Body of pancreas (tissue), 4 donors: ENCODE measurements around the gene CYREN. TPM values are rescaled to one million over a fixed set of nuclear protein-coding genes. Genes with fewer than 3 reads are reported as not detected.
A peak's percentile ranks its signal among the peaks of the same experiment; 100 is the strongest.

ENCODE experiments used
- ATAC-seq: fragments of 150-250 bp; one replicate; pipeline ENCODE4 v1.9.1; 2016
- DNase-seq, 4 donors: peaks; one replicate each; pipeline ENCODE4 v3.0.0-alpha.2; 2019
- H3K27ac ChIP-seq, 4 donors: fragments of 200-600 bp; sonication (generic); 1 replicate in 3 of 4; 2 replicates in 1 of 4; pipeline versions ENCODE4 v1.5.1 to v1.6.1; 2016 to 2019; ENCODE audit warnings: mild to moderate bottlenecking in 1 of 4, mixed read lengths in 1 of 4, moderate library complexity in 1 of 4
- H3K27me3 ChIP-seq, 2 donors: fragments of 200-600 bp; sonication (generic); one replicate each; pipeline ENCODE4 v1.6.0; 2016; ENCODE audit warnings: mild to moderate bottlenecking in 1 of 2
- H3K36me3 ChIP-seq, 2 donors: fragments of 200-600 bp; sonication (generic); replicated peaks in 1 of 2; 2 replicates each; pipeline ENCODE4 v1.5.1; 2016; ENCODE audit warnings: low read depth in 2 of 2; ENCODE audit not compliant: insufficient read depth in 1 of 2
- H3K4me1 ChIP-seq: fragments of 200-600 bp; sonication (generic); one replicate; pipeline ENCODE4 v1.6.0; 2016
- H3K4me3 ChIP-seq, 2 donors: fragments of 200-600 bp; sonication (generic); 1 replicate in 1 of 2; 2 replicates in 1 of 2; pipeline ENCODE4 v1.5.1; 2016 to 2019
- H3K9me3 ChIP-seq, 3 donors: fragments of 200-600 bp; sonication (generic); 1 replicate in 2 of 3; 2 replicates in 1 of 3; pipeline ENCODE4 v1.5.1; 2016
- CTCF ChIP-seq, 7 experiments: fragments of 450-650 bp in 4 of 7; fragments of 200-600 bp in 3 of 7; sonication (generic) in 3 of 7; IDR thresholded peaks; one replicate each; pipeline ENCODE4 v1.5.1; 2016 to 2019; ENCODE audit warnings: antibody characterized with exemption in 7 of 7
- POLR2A ChIP-seq, 3 donors: fragments of 450-650 bp; IDR thresholded peaks; one replicate each; pipeline ENCODE4 v1.6.1; 2016; ENCODE audit warnings: antibody characterized with exemption in 3 of 3, mild to moderate bottlenecking in 2 of 3
- WGBS, 2 donors: methylation state at CpG; one replicate each; pipeline ENCODE4 v1.1.5; 2017; 5-methylcytosine and 5-hydroxymethylcytosine counted together
- intact Hi-C: fragments of 100-400 bp; cut with DNase I; formaldehyde crosslinking; loops from one replicate; pipeline ENCODE4 v1.15.1; 2023
- total RNA-seq, 2 donors: library from RNA; depleted of rRNA; stranded (reverse); fragments of >200 nt; gene quantifications; one replicate each; pipeline ENCODE4 v1.1.0, GENCODE V29; 2016

Gene CYREN
- total RNA-seq, 2 donors from 2014 or later: 32.9 to 40.5 TPM

DNA sequence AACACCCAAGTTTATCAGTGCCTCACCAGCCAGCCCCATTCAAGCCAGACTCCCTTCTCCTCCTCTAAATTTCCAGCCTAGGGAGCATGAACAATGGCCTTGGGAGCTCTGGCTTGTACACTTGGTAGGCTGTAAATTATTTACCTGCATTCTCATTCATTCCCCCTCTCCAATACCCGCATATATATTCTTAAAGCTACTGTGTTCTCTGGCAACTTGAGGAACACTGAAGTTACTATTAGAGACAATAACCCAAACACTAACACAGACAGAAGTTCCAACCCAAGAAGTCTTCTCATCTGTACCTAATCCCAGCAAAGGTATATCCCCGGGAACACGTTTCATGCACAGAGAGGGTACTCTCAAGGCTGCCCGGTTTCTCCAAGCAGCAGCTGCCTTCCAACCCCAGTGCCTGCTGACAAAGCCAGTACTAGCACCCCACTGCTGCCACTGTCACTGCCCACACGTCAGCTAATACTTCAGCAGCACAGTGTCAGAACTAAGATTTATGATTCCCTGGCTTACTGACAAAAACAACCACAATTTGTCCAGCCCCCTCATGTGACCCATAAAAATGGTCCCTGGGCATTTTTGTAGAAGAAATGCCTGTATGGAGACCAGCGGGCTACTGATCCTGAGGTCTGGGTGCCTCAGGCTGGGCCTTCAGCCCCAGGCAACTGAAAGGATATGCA is 37.7 kb upstream of the CYREN start:
- DNase-seq: peak in 3 of 4 donors; percentile 56 to 65 (median 62)
- ATAC-seq: no peak
- no peaks in the 10 kb centered on the region for H3K27me3 ChIP-seq
- peak overlapping the region; percentile 70 to 96 (median 94) for H3K27ac ChIP-seq
- WGBS, 2 donors: 6 to 23% methylated on average over 6 of the region's 6 CpGs
- intact Hi-C loops: no loop called here
- no peak overlapping the region for H3K4me3 ChIP-seq
- no peaks in the 10 kb centered on the region for H3K36me3 ChIP-seq
- peaks cover 68% of the 10 kb centered on the region for H3K4me1 ChIP-seq
- peak in 2 of 3 donors; percentile 42 to 57 for TF ChIP-seq POLR2A (IDR thresholded peaks at IDR 0.05)
- TF ChIP-seq CTCF (IDR thresholded peaks at IDR 0.05): no peak
- H3K9me3 ChIP-seq: no peaks in the 10 kb centered on the region

- Histone ChIP-seq H3K27me3 (no peaks in the 10 kb centered on the region), H3K4me1 (peaks cover 75% of the 10 kb centered on the region), H3K4me3 (no peak overlapping the region), H3K36me3 (no peaks in the 10 kb centered on the region), H3K27ac (peak overlapping the region; percentile 70 to 96 (median 94)), H3K9me3 (no peaks in the 10 kb centered on the region)
- WGBS, 2 donors: 48 to 51% methylated on average over 8 of the region's 8 CpGs
- DNase-seq: no peak
- TF ChIP-seq CTCF (IDR thresholded peaks at IDR 0.05) (no peak), POLR2A (IDR thresholded peaks at IDR 0.05) (no peak)
- intact Hi-C loops: no loop called here
- no peak for ATAC-seq
Observed at GRCh38 chr7:135207406-135208101, 37.0 kb upstream of the CYREN start.

DNA sequence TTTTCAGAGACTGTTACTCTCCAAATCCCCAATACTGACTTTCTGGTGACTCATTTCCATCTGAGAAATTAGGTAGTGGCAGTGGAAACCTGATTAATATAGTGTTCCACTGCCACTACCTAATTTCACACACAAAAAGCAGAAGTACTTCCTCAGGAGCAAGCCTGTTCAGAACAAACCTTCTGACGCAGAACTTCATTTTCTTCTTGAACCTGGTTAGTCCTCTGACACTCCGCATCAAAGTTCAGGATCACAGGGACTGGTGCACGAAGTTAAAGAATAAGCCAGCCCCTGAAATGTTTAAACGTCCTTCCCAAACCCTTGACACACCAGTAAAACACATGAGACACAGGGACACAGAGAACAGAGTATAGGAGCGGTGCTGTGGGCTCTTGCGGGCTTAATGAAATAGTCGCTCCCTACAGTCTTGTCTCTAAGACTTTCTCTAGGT is 36.5 kb upstream of the CYREN start:
- H3K4me3 ChIP-seq: no peak overlapping the region
- no peaks in the 10 kb centered on the region for H3K9me3 ChIP-seq
- H3K27ac ChIP-seq: peak overlapping the region; percentile 70 to 96 (median 94)
- H3K36me3 ChIP-seq: peaks cover 0 to 2% of the 10 kb centered on the region in 2 donors
- no peak for DNase-seq
- no peaks in the 10 kb centered on the region for H3K27me3 ChIP-seq
- 51 to 58% methylated on average over 6 to 7 of the region's 7 CpGs for WGBS, 2 donors
- ATAC-seq: no peak
- TF ChIP-seq CTCF (IDR thresholded peaks at IDR 0.05) (no peak), POLR2A (IDR thresholded peaks at IDR 0.05) (no peak)
- intact Hi-C loops: no loop called here
- peaks cover 79% of the 10 kb centered on the region for H3K4me1 ChIP-seq

- TF ChIP-seq POLR2A (IDR thresholded peaks at IDR 0.05) (no peak), CTCF (IDR thresholded peaks at IDR 0.05) (no peak)
- H3K4me3 ChIP-seq: no peak overlapping the region
- intact Hi-C loops: no loop called here
- ATAC-seq (no peak), DNase-seq (no peak)
- H3K27ac ChIP-seq: peak overlapping the region; percentile 64 to 96 (median 89)
- 95 to 96% methylated on average over 8 of the region's 8 CpGs for WGBS, 2 donors
- H3K9me3 ChIP-seq: no peaks in the 10 kb centered on the region
- no peaks in the 10 kb centered on the region for H3K27me3 ChIP-seq
- H3K36me3 ChIP-seq: peaks cover 0 to 2% of the 10 kb centered on the region in 2 donors
- H3K4me1 ChIP-seq: peaks cover 90% of the 10 kb centered on the region
Observed at GRCh38 chr7:135205850-135206249, 35.3 kb upstream of the CYREN start.
